ENCODE data around the gene PROZ. TPM values are rescaled to one million over a fixed set of nuclear protein-coding genes. Genes with fewer than 3 reads are reported as not detected.

Gene PROZ
- total RNA-seq, 1 donor from 2014 or later = not detected

DNA sequence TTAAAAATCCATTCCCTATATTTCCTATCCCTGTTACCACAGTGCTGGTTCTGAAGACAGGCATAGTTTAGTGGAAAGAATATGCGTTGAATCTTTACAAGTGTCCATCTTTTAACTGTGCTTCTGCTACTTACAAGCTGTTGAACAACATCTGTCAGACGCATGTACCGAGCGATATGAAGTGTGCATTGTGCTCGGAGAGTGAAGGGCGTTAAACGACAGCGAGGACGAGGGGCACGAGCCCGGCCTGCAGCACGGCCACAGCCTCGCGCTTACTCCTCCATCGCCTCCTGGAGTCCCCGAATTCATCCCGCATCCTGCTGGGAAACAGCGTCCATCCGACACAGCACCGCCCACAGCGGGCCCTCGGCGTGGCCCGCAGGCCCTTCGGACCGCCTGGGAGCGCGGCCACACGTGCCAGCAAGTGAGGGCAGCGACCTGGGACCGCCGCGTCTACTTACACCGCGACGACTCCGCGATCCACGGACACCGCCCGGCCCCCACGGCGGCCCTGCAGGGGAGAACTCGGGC, 49.5 kb downstream of the PROZ start:
- Histone ChIP-seq H3K9me3 (ENCODE audit: insufficient read depth, low read depth, low read length) (no peaks in the 10 kb centered on the region), H4K20me1 (ENCODE audit: insufficient read depth, low read length) (peaks cover 56% of the 10 kb centered on the region), H3K27me3 (ENCODE audit: insufficient read depth, low read length) (no peaks in the 10 kb centered on the region), H3K27ac (ENCODE audit: low read depth, low read length) (peak overlapping the region; percentile 95), H3K79me2 (ENCODE audit: insufficient read depth, low read length) (peaks cover 89% of the 10 kb centered on the region), H3K4me1 (ENCODE audit: insufficient read depth, low read length) (peaks cover 21% of the 10 kb centered on the region), H2AFZ (ENCODE audit: low read depth, low read length) (peak overlapping the region; percentile 89), H3K9ac (ENCODE audit: low read length) (peak overlapping the region; percentile 97), H3K36me3 (ENCODE audit: insufficient read depth, low read length) (peaks cover 3% of the 10 kb centered on the region), H3K4me2 (ENCODE audit: low read length) (peak overlapping the region; percentile 98), H3K4me3 (ENCODE audit: insufficient read depth, low read depth, low read length) (peak overlapping the region; percentile 84)
- H3K36me3 Mint-ChIP-seq (ENCODE audit: low read depth, unreplicated experiment) = peaks cover 3% of the 10 kb centered on the region
- peak overlapping the region; percentile 88 for H3K4me3 Mint-ChIP-seq (ENCODE audit: unreplicated experiment)
- peak overlapping the region; percentile 93 for H3K27ac Mint-ChIP-seq (ENCODE audit: unreplicated experiment)
- DNase-seq (ENCODE audit: low read depth) (peak; percentile 41), FAIRE-seq (peak; percentile 45)
- H3K9me3 Mint-ChIP-seq (ENCODE audit: unreplicated experiment) = no peaks in the 10 kb centered on the region
- H3K27me3 Mint-ChIP-seq (ENCODE audit: low read depth, unreplicated experiment) = no peaks in the 10 kb centered on the region
- TF ChIP-seq EZH2 (IDR thresholded peaks at IDR 0.05; ENCODE audit: insufficient read depth, low read length) = no peak
- no peak for TF ChIP-seq CTCF (IDR thresholded peaks at IDR 0.05; ENCODE audit: insufficient read depth, low read depth, low read length)
- peaks cover 17% of the 10 kb centered on the region for H3K4me1 Mint-ChIP-seq (ENCODE audit: low read depth, unreplicated experiment)

- FAIRE-seq = no peak
- peaks cover 17% of the 10 kb centered on the region for H3K4me1 Mint-ChIP-seq (ENCODE audit: low read depth, unreplicated experiment)
- H3K4me2 ChIP-seq (ENCODE audit: low read length) = peak within 1 kb of the TSS; percentile 98
Observed at GRCh38 chr13:113208421-113209335, 50.2 kb downstream of the PROZ start, which contains the start of gene PCID2. Gene PCID2, minus strand, starts transcription at chr13:113208669. Its CDS starts 35 bp downstream, at chr13:113208634.

More at GRCh38 chr13:113208421-113209335, 50.2 kb downstream of the PROZ start, which contains the start of gene PCID2:
- H3K27me3 ChIP-seq (ENCODE audit: insufficient read depth, low read length) = no peaks in the 10 kb centered on the region
- peak within 1 kb of the TSS; percentile 95 for H3K27ac ChIP-seq (ENCODE audit: low read depth, low read length)
- Mint-ChIP-seq H3K27ac (ENCODE audit: unreplicated experiment) (peak within 1 kb of the TSS; percentile 93), H3K4me3 (ENCODE audit: unreplicated experiment) (peak within 1 kb of the TSS; percentile 88), H3K27me3 (ENCODE audit: low read depth, unreplicated experiment) (no peaks in the 10 kb centered on the region), H3K36me3 (ENCODE audit: low read depth, unreplicated experiment) (peaks cover 3% of the 10 kb centered on the region), H3K9me3 (ENCODE audit: unreplicated experiment) (no peaks in the 10 kb centered on the region)
- H3K9ac ChIP-seq (ENCODE audit: low read length) = peak within 1 kb of the TSS; percentile 97
- TF ChIP-seq CTCF (IDR thresholded peaks at IDR 0.05; ENCODE audit: insufficient read depth, low read depth, low read length) (no peak), EZH2 (IDR thresholded peaks at IDR 0.05; ENCODE audit: insufficient read depth, low read length) (no peak)
- H3K9me3 ChIP-seq (ENCODE audit: insufficient read depth, low read depth, low read length) = no peaks in the 10 kb centered on the region
- H2AFZ ChIP-seq (ENCODE audit: low read depth, low read length) = peak within 1 kb of the TSS; percentile 89
- peak; percentile 76 for DNase-seq (ENCODE audit: low read depth)
- peaks cover 89% of the 10 kb centered on the region for H3K79me2 ChIP-seq (ENCODE audit: insufficient read depth, low read length)
- H3K36me3 ChIP-seq (ENCODE audit: insufficient read depth, low read length) = peaks cover 3% of the 10 kb centered on the region
- peaks cover 21% of the 10 kb centered on the region for H3K4me1 ChIP-seq (ENCODE audit: insufficient read depth, low read length)
- H3K4me3 ChIP-seq (ENCODE audit: insufficient read depth, low read depth, low read length) = peak within 1 kb of the TSS; percentile 84
- peaks cover 57% of the 10 kb centered on the region for H4K20me1 ChIP-seq (ENCODE audit: insufficient read depth, low read length)

Measured in astrocyte (in vitro differentiated cells and primary cell).